Measurements from ENCODE around the gene FAM237A.

DNA sequence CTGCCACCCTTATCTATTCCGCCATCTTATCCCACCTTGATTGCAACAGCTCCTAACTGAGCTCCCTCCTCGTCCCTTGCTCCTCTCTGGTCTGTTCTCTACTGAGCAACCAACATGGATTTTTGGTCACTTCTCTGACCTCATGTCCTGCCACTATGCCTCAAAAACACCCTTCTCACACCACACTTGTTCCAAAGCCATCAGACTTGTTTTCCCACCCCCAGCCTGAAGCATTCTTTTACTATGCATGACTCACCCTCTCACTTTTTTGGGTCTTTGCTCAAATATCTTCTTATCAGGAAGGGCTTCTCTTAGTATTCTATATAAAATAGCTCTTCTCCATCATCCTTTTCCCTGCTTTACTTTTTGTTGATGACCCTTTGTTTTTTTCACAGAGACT is 2.7 kb upstream of the FAM237A start:
- TF ChIP-seq DNMT1 (IDR thresholded peaks at IDR 0.05) (no peak), USF2 (CRISPR knock-in tag; IDR thresholded peaks at IDR 0.05) (no peak), PHF20 (IDR thresholded peaks at IDR 0.05; ENCODE audit: partially characterized antibody) (no peak), TRIM28 (IDR thresholded peaks at IDR 0.05) (no peak), POLR2AphosphoS5 (IDR thresholded peaks at IDR 0.05; ENCODE audit: control insufficient read depth, insufficient read depth, low read depth, low read length) (no peak), RBFOX2 (IDR thresholded peaks at IDR 0.05; ENCODE audit: low read depth, low read length) (no peak), RFX5 (IDR thresholded peaks at IDR 0.05; ENCODE audit: low read depth, low read length) (no peak), ZNF384 (IDR thresholded peaks at IDR 0.05; ENCODE audit: low read depth, low read length) (no peak)
- TF ChIP-seq, protein P1, sequence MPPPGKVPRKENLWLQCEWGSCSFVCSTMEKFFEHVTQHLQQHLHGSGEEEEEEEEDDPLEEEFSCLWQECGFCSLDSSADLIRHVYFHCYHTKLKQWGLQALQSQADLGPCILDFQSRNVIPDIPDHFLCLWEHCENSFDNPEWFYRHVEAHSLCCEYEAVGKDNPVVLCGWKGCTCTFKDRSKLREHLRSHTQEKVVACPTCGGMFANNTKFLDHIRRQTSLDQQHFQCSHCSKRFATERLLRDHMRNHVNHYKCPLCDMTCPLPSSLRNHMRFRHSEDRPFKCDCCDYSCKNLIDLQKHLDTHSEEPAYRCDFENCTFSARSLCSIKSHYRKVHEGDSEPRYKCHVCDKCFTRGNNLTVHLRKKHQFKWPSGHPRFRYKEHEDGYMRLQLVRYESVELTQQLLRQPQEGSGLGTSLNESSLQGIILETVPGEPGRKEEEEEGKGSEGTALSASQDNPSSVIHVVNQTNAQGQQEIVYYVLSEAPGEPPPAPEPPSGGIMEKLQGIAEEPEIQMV (tag; conservative IDR thresholded peaks at IDR 0.05; ENCODE audit: low read depth) = no peak
- TF ChIP-seq, protein P2, sequence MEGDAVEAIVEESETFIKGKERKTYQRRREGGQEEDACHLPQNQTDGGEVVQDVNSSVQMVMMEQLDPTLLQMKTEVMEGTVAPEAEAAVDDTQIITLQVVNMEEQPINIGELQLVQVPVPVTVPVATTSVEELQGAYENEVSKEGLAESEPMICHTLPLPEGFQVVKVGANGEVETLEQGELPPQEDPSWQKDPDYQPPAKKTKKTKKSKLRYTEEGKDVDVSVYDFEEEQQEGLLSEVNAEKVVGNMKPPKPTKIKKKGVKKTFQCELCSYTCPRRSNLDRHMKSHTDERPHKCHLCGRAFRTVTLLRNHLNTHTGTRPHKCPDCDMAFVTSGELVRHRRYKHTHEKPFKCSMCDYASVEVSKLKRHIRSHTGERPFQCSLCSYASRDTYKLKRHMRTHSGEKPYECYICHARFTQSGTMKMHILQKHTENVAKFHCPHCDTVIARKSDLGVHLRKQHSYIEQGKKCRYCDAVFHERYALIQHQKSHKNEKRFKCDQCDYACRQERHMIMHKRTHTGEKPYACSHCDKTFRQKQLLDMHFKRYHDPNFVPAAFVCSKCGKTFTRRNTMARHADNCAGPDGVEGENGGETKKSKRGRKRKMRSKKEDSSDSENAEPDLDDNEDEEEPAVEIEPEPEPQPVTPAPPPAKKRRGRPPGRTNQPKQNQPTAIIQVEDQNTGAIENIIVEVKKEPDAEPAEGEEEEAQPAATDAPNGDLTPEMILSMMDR (IDR thresholded peaks at IDR 0.05 in 2 of 3, conservative IDR thresholded peaks at IDR 0.05 in 1 of 3; ENCODE audit: insufficient read depth in 2 of 3, low read depth in 1 of 3, low read length in 3 of 3) = no peak
